BLaER1 treated with 17β-estradiol and CSF1 and Interleukin-3, amounts not matched to agents 10 nM and 100 nM (cell line): Measurements from ENCODE around the gene MAN1C1.

Experiments
- H3K27ac ChIP-seq, 11 experiments: shearing (Covaris generic); formaldehyde crosslinking; 2 replicates each; pipeline ENCODE4 v1.8.1; 2022
- H3K27me3 ChIP-seq, 11 experiments: shearing (Covaris generic); formaldehyde crosslinking; 2 replicates each; pipeline ENCODE4 v1.8.1; 2022
- H3K36me3 ChIP-seq, 11 experiments: shearing (Covaris generic); formaldehyde crosslinking; 2 replicates each; pipeline ENCODE4 v1.8.1; 2022
- H3K4me1 ChIP-seq, 10 experiments: shearing (Covaris generic); formaldehyde crosslinking; 2 replicates each; pipeline ENCODE4 v1.8.1; 2022
- H3K4me2 ChIP-seq, 11 experiments: shearing (Covaris generic); formaldehyde crosslinking; 2 replicates each; pipeline ENCODE4 v1.8.1; 2022
- H3K4me3 ChIP-seq, 10 experiments: shearing (Covaris generic); formaldehyde crosslinking; 2 replicates each; pipeline ENCODE4 v1.8.1; 2022
- H3K9ac ChIP-seq, 11 experiments: shearing (Covaris generic); formaldehyde crosslinking; 2 replicates each; pipeline ENCODE4 v1.8.1; 2022
- H3K9me3 ChIP-seq, 11 experiments: shearing (Covaris generic); formaldehyde crosslinking; replicated peaks in 1 of 11; 2 replicates each; pipeline ENCODE4 v1.8.1; 2022
- H4K20me1 ChIP-seq, 11 experiments: shearing (Covaris generic); formaldehyde crosslinking; 2 replicates each; pipeline ENCODE4 v1.8.1; 2022
- Cebpa-rat ChIP-seq, 11 experiments: shearing (Covaris generic); IDR thresholded peaks; 2 replicates each; pipeline ENCODE4 v1.8.1; 2022

Gene MAN1C1

DNA sequence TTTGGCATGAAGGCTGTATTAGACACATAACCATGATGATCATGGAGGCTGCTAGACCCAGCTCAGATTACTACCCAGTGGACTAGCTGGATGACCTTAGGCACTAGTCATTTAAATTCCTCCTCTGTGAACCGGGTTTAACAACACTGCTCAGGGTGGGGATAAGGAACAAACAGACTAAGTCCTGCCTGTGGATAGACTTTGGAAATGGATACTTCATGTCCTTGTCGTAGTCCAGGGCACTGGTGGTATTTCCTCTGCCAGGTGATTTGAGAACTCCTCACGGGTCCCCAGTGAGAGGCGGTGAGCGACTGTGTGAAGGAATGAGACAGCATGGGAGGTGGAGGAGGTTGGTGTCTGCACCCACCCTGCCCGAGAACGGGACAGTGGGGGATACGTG, 110.5 kb downstream of the MAN1C1 start:
- Histone ChIP-seq H4K20me1 (peaks cover 0 to 72% (median 6%) of the 10 kb centered on the region in 11 experiments; a peak in 9 of 22 replicates), H3K4me2 (no peak overlapping the region), H3K4me3 (no peak overlapping the region), H3K9ac (no peak overlapping the region), H3K4me1 (peaks cover 14 to 34% (median 23%) of the 10 kb centered on the region in 10 experiments), H3K9me3 (no peaks in the 10 kb centered on the region), H3K36me3 (no peaks in the 10 kb centered on the region), H3K27ac (no peak overlapping the region), H3K27me3 (peaks cover 0 to 37% (median 0%) of the 10 kb centered on the region in 11 experiments; a peak in 5 of 22 replicates)
- no peak for TF ChIP-seq Cebpa-rat (IDR thresholded peaks at IDR 0.05)

DNA sequence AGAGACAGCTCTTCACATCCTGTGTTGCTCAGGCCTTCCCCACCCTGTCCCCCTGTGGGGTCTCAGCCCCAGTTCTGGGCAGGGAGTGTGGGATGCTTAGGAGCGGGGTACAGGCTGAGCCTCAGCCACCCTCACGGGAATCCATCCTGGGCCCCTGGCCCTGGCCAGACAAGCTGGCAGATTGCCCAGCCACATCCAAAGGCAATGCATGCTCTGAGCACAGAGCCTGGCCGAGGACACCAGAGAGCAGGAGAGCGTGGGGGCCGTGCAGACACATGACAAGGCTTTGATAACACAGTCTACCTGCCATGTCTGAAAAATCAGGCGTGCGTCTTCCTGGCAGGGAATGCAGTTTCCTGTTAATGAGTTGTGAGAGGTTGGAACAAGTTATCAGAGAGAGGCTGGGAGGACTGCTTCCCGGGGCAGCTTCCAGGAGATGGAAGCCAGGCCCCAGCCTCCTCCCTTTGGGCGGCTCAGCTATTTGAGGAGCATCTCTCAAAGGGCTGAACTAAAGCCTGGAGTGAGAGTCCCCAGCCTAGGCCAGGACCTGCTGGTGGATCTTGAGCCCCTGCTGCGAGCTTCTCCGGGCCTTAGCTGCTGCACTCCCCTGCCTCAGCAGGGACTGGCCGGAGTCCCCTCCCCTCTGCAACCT, 111.2 kb downstream of the MAN1C1 start:
- Histone ChIP-seq H3K36me3 (no peaks in the 10 kb centered on the region), H3K4me1 (peaks cover 14 to 34% (median 23%) of the 10 kb centered on the region in 10 experiments), H3K9me3 (no peaks in the 10 kb centered on the region), H4K20me1 (peaks cover 0 to 79% (median 6%) of the 10 kb centered on the region in 11 experiments; a peak in 9 of 22 replicates), H3K4me3 (no peak overlapping the region), H3K4me2 (peak overlapping the region in 2 of 11 experiments; percentile 11 to 15; a peak in 2 of 22 replicates), H3K27me3 (peaks cover 0 to 44% (median 0%) of the 10 kb centered on the region in 11 experiments; a peak in 6 of 22 replicates), H3K27ac (no peak overlapping the region), H3K9ac (no peak overlapping the region)
- no peak for TF ChIP-seq Cebpa-rat (IDR thresholded peaks at IDR 0.05)

DNA sequence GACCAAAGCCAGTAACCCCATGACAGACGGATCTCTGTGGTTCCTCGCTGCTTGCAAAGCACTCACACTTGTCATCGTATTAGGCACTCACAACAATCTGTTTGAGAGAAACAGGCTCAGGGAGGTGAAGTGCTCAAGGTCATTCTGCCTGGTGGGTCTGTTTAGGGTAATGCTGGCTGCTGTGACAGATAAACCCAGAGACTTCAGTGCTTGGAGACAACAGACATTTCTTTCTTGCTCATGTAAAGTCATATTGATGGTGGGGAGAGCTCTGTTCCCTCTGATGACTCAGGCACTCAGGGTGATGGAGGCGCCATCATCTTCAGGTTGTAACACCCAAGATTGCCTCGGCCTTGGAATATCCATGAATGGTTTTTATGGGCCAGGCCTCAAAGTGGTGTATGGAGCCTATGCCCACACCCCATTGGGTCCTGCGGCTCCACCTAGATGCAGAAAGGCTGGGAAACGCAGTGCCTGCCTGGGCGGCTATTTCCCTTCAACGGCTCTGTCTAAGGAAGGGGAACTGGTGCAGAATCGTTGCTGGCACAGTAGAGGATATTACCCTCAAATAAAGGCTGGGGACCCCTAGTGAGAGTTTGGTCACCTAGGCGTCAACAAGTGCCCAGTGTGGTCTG, 111.8 kb downstream of the MAN1C1 start:
- Histone ChIP-seq H4K20me1 (peaks cover 0 to 75% (median 6%) of the 10 kb centered on the region in 11 experiments; a peak in 9 of 22 replicates), H3K4me2 (0 out of 22 replicates have a peak overlapping the region, but pooled peaks of 1 of the 11 experiments have one; percentile 11), H3K27me3 (peaks cover 0 to 47% (median 0%) of the 10 kb centered on the region in 11 experiments; a peak in 6 of 22 replicates), H3K36me3 (no peaks in the 10 kb centered on the region), H3K4me1 (peaks cover 14 to 34% (median 23%) of the 10 kb centered on the region in 10 experiments), H3K9ac (no peak overlapping the region), H3K9me3 (no peaks in the 10 kb centered on the region), H3K27ac (no peak overlapping the region), H3K4me3 (no peak overlapping the region)
- no peak for TF ChIP-seq Cebpa-rat (IDR thresholded peaks at IDR 0.05)

DNA sequence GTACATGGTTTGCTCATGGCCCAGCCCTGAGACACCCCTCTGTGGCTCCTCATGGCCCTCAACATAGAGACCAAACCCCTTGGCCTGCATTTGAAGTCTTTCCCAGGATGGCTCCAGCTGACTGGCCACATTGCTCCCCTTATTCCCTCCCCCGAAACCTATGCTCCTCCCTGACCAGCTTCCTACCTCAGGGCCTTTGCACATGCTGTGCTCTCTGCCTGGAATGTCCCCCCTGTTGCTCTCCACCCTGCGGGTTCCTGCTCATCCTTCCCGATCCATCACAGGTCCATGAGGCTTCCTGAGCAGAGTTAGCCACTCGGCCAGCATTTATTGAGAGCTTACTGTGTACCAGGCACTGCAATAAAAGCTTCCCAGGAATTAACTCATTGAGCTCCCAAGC, 112.5 kb downstream of the MAN1C1 start:
- Histone ChIP-seq H4K20me1 (peaks cover 0 to 73% (median 6%) of the 10 kb centered on the region in 11 experiments; a peak in 9 of 22 replicates), H3K9ac (no peak overlapping the region), H3K4me1 (peaks cover 14 to 34% (median 23%) of the 10 kb centered on the region in 10 experiments), H3K36me3 (no peaks in the 10 kb centered on the region), H3K27ac (no peak overlapping the region), H3K27me3 (peaks cover 0 to 47% (median 0%) of the 10 kb centered on the region in 11 experiments; a peak in 6 of 22 replicates), H3K9me3 (no peaks in the 10 kb centered on the region), H3K4me2 (no peak overlapping the region; a peak in 1 of 22 replicates), H3K4me3 (no peak overlapping the region)
- TF ChIP-seq Cebpa-rat (IDR thresholded peaks at IDR 0.05) = no peak

DNA sequence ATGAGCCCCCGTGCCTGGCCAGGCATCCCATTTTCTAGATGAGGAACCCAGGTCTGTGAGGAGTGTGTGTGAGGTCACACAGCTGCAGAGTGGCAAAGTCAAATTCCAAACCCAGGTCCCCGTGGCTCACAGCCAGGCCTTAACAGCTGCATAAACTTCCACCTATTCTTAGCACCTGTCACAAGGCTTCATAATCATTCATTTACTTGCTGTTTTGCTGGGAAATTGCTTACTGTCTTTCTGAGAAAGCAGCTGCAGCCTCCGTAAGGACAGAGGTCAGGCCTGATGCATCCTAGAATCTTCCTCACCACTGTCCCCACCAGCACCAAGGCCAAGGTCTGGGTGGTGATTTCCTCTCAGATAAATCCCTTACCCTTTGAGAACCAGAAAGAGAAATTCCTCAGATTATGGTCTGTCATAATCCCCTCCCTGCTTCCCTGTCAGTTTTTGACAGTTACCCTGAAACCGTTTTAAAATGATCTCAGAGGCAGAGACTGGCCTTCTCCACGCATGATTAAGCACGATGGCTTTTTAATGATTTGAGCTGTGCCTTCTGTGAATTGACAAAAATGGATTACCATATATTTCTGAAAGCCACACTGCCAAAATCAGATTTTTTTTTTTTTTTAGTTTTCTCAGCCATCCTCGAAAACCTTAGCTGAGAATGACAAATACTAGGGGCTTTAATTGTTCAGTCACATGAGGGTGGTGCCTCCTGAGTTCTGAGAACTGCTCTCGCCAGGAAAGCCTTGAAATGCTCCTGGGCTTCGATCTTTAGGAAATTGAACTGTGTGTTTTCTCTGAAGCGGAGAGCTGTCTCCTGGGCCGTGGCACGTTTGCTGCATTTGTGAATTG, 113.4 kb downstream of the MAN1C1 start:
- Histone ChIP-seq H3K36me3 (no peaks in the 10 kb centered on the region), H3K4me1 (peaks cover 14 to 34% (median 23%) of the 10 kb centered on the region in 10 experiments), H3K4me2 (peak overlapping the region; percentile 43 to 79 (median 56); a peak in 20 of 22 replicates), H3K9ac (no peak overlapping the region), H3K27ac (no peak overlapping the region), H3K4me3 (no peak overlapping the region), H3K27me3 (peaks cover 0 to 53% (median 0%) of the 10 kb centered on the region in 11 experiments; a peak in 6 of 22 replicates), H4K20me1 (peaks cover 0 to 71% (median 6%) of the 10 kb centered on the region in 11 experiments; a peak in 9 of 22 replicates), H3K9me3 (no peaks in the 10 kb centered on the region)
- TF ChIP-seq Cebpa-rat (IDR thresholded peaks at IDR 0.05) = no peak

DNA sequence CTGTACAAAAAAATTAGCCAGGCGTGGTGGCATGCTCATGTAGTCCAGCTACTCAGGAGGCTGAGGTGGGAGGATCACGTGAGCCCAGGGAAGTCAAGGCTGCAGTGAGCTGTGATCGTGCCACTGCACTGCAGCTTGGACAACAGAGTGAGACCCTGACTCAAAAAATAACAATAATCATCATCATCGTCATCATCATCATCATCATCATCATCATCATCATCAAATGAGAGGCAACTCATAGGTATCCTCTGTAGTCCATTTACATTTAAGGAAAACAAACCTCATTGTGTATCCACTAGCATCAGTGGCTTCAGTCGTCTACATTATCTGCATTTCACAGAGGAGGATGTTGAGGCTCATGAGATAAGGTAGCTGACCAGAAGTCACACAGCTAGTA, 114.6 kb downstream of the MAN1C1 start:
- Histone ChIP-seq H3K36me3 (no peaks in the 10 kb centered on the region), H3K4me3 (no peak overlapping the region), H3K27ac (no peak overlapping the region), H3K9ac (no peak overlapping the region), H3K27me3 (peaks cover 0 to 53% (median 0%) of the 10 kb centered on the region in 11 experiments; a peak in 6 of 22 replicates), H3K4me1 (peaks cover 14 to 36% (median 23%) of the 10 kb centered on the region in 10 experiments), H3K4me2 (peak overlapping the region; percentile 43 to 79 (median 56); a peak in 21 of 22 replicates), H3K9me3 (no peaks in the 10 kb centered on the region), H4K20me1 (peaks cover 0 to 63% (median 6%) of the 10 kb centered on the region in 11 experiments; a peak in 9 of 22 replicates)
- TF ChIP-seq Cebpa-rat (IDR thresholded peaks at IDR 0.05) = no peak

DNA sequence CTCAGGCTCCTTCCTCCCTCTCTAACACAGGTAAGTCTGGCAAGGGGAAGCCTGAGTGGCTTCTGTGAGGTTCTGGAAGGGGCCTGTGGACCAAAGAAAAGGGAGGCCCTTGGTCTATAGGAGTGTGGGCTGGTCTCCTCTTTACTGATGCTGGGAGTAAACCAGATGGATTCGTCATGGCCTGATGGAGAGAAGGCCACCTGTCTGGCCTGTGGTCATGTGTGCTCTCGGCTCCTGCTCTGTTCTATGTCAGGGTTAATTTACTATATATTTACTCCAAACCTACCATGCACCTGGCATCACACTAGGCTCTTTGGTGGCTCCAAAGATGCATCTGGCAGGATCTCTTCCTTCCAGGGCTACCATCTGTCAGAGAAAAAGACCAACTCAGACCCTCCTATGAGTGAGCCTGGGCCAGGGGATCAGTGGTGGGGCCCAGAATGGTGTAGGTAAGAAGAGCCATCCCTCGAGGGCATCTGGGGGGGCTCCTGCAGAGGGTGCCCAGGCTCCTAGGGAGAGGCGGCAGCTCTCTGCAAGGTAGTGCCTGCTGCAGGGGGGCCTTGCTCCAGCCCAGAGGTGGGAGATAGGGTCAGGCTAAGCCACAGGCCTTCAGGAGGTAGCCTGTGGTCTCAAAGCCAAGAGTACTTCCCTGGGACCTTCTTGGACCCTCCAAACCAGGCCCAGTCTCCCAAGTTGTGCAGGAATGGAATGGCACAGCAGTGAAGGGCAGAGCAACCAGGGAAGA, 115.2 kb downstream of the MAN1C1 start:
- Histone ChIP-seq H3K4me2 (peak overlapping the region in 7 of 11 experiments; percentile 52 to 79 (median 56); a peak in 12 of 22 replicates), H3K9me3 (no peaks in the 10 kb centered on the region), H3K27ac (no peak overlapping the region)

DNA sequence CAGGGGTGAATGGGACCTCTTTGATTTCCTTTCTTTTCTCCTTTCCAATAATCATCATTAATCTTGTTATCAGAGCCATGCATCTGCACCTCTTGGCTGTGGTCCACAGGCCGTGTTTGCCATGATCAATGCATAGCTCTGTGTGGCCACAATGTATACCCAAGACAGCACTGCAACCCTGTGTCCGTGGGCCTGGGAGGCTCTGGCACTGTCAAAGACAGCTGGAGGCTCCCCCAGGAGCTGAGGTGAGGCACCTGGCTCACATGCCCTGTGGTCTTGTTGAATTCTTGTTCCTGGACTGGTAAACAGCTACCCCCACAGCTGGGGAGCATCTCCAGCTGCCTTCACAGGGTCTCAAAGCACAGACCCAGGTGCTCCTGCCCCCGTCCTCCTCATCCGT, 116.2 kb downstream of the MAN1C1 start:
- H3K4me1 ChIP-seq = peaks cover 25 to 49% (median 37%) of the 10 kb centered on the region in 10 experiments
- no peak overlapping the region; a peak in 1 of 22 replicates for H3K4me2 ChIP-seq

More for the DNA sequence above, 115.2 kb downstream of the MAN1C1 start:
- TF ChIP-seq Cebpa-rat (IDR thresholded peaks at IDR 0.05) = no peak
- Histone ChIP-seq H3K4me3 (no peak overlapping the region), H3K9ac (no peak overlapping the region), H3K36me3 (no peaks in the 10 kb centered on the region), H3K4me1 (peaks cover 18 to 43% (median 28%) of the 10 kb centered on the region in 10 experiments), H4K20me1 (peaks cover 0 to 63% (median 6%) of the 10 kb centered on the region in 11 experiments; a peak in 9 of 22 replicates), H3K27me3 (peaks cover 0 to 52% (median 0%) of the 10 kb centered on the region in 11 experiments; a peak in 6 of 22 replicates)

More for the DNA sequence above, 116.2 kb downstream of the MAN1C1 start:
- Histone ChIP-seq H3K27me3 (peaks cover 0 to 46% (median 0%) of the 10 kb centered on the region in 11 experiments; a peak in 6 of 22 replicates), H3K36me3 (no peaks in the 10 kb centered on the region), H3K9me3 (no peaks in the 10 kb centered on the region), H3K4me3 (no peak overlapping the region), H3K9ac (no peak overlapping the region), H4K20me1 (peaks cover 0 to 56% (median 0%) of the 10 kb centered on the region in 11 experiments; a peak in 9 of 22 replicates), H3K27ac (no peak overlapping the region)
- TF ChIP-seq Cebpa-rat (IDR thresholded peaks at IDR 0.05) = no peak
